Activated T-helper 1 cell treated with Interleukin-2 at 50 U/mL for 16 hours (primary cell): ENCODE results near the gene ZNF436.
A peak's percentile ranks its signal among the peaks of the same experiment; 100 is the strongest.
"Not testable (repeated sequence)": the region's sequence is repeated elsewhere in the genome, so short reads cannot be mapped to it uniquely, and the experiment has no call there.

Experiments
- DNase-seq: peaks from one replicate; pipeline ENCODE4 v3.0.0-alpha.2; 2020; ENCODE audit warnings: low read depth

The ZNF436 gene

DNA sequence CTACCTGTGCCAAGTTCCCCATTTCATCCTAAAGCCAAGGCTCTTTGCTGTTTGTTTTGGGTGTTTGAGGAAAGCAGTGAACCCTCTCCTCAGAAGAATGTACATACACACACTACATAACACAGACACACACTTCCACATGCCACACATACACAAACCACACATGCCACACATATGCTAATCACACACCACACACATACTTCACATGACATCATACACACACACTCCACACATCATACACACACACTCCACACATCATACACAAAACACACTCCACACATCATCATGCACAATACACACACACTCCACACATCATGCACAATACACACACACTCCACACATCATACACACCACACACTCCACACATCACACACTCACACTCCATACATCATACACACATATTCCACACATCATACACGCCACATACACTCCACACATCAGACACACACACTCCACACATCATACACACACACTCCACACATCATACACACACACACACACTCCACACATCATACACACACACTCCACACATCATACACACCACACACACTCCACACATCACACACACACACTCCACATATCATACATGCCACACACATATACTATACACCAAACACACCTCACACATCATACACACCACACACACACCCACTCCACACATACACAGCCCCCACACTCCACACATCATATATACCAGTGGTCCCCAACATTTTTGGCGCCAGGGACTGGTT, 22.7 kb upstream of the ZNF436 start:
- DNase-seq, result no peak

DNA sequence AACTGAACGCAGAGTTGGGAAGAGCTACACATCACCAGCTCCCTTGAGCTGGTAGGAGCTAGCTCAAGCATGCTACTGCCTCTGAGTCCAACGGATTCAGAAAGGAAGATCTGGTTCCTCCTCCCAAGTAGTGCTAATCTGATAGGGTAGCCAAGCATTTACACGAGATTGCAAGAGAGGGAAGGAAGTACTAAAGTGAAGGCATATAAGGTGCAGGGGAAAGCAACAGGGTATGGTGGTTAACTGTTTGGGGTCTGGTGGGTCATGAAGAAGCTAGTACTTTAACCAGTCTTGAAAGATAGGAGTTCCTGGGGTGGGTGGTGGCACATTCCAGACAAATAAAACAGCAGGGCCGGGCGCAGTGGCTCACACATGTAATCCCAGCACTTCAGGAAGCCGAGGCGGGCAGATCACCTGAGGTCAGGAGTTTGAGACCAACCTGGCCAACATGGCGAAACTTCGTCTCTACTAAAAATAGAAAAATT, 20.2 kb upstream of the ZNF436 start:
- no peak for DNase-seq

DNA sequence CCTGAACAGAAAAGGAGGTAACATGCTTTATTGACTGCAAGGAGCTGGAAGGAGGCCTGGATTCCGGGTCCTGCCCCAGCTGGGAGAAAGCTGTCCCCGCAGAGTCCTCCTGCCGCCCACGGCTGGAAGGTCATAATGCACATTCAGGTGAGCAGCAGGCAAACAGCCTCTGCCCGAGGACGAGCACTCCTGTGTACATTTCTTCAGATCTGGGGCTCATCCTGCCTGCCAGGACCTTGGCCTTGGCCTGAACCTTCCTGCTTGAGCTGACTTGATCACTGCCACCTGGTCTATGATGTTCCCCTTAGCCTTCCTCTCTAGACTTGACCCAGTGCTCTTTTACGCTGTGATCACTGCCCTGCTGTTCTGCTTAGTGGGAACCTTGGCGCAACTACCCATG, 17.9 kb upstream of the ZNF436 start:
- no peak for DNase-seq

DNA sequence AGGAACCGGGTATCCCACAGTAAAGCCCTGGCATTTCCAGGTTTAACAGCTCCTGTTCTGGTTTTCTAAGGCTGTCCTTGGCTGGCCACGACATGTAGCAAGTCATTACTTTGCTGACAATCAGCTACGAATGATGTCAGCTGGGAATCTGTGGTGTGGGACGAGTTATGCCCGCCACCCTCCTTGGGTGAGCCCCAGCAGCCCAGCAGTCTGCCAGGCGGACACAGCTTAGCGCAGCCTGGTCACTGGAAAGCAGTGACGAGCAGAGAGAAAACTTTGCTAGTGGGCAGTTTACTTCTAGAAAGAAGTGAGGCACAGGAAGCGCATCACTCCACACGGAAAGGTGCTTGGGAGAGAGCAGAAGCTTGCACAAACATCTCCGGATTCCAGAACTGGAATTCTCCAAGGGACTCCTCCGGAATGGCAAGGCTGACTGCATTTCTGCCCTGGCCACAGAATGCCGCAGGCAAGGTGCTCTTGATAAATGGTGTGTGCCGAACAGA, 15.5 kb upstream of the ZNF436 start:
- DNase-seq, result no peak

DNA sequence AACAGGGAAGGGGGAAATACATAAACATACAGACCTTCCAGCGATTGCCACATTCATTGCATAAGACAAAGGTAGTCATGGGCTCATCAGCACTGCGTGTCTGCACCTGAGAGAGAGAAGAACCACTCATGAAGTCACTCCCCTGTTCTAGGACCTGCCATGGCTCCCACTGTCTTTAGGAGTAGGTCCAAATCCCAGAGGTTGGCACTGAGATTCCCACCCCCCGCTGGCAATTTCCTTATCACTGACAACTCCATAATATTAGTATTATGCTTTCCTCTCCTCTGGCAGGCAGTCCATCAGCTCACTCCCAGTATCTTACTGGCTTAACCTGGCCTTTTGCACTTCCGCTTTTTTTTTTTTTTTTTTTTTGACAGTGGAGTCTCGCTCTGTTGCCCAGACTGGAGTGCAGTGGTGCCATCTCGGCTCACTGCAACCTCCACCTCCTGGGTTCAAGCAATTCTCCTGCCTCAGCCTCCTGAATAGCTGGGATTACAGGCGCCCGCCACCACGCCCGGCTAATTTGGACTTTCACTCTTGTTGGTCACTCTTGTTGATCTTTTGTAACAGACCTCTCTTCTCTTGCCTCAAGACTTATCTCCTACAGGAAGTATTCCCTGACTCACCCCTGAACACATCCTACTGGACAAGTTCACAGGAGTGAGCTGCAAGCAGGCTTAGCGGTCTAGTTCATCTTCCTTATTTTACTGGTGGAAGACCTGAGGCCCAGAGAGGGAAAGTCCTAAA, 14.8 kb upstream of the ZNF436 start:
- DNase-seq, result no peak

DNA sequence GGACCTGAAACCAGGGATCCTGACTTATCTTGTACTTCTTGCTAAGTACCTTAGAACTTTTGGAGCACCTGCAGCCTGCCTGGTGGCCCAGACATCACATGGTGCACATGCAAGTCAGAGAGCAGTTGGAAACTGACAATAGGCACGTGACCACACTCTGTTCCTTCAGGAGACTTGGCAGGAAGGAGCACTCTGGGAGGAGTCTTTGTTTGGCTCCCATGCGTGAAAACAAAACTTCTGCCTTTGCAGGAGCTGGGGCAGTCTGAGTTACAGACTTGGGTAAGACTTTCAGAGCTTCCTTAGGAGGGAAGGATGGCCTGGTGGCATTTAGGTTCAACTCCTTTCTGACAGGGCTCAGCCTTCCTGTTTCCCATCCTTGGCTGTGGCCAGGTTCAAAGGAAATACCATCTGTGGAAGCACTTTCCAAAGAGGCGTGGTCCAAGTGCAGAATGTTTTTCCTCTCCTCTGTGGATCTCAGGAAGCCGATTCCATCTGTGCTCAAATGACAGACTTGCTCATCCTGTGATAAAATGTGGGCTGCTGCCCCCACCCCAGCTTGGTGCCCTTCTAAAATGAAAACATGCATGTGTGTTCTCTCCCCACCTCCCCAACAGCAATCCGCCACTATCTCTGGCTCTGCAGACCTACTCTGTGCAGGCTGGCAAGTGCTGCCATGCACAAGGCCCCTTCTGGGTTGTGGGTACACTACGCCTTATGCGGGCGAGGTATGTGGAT, 14.1 kb upstream of the ZNF436 start:
- DNase-seq, result no peak

DNA sequence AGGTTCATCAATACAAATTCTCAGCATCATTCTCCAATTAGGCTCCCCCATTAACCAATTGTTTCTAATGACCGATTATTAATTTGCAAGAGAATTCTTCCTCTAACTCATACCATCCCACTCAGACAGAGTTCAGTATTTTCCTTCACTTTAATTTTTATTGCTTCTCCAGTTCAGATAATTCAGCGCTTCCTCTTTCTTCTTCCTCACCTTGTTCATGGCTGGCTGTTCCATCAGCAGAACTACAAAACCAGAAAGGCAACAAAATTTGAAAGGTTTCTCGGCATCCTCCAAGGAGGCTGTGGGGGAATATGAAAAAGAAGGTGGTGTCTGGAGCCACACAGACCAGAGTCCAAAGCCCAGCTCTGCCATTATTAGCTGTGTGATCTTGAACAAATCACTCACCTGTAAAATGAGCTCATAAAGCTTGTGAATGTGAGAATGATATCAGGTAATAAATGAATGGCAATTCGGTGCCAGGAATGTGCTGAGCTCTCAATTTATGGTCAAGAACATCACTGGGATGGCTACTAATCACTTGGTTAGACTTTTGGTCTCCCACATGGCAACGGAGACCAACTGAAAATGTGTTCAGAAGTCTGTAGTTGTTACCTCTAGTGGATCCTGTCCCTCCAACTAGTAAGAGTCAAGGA, 11.7 kb upstream of the ZNF436 start:
- no peak for DNase-seq

DNA sequence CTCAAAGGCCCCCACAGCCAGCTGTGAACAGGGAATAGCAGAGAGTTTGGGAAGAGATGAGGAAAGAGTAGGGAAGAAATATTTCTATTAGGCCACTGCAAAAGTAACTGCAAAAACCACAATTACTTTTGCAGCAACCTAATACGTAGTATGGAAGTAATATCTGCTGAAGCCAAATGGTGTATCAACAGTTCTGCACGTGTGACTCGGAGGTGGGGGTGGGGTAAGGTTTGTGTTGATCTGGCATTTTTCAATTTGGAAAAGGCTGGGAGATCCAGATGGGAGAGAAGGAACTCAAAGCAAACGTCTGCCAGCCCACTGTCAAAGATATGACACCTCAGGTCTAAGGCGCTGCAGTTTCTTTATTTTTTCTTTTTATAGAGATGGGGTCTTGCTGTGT, 11.1 kb upstream of the ZNF436 start:
- DNase-seq, result no peak

DNA sequence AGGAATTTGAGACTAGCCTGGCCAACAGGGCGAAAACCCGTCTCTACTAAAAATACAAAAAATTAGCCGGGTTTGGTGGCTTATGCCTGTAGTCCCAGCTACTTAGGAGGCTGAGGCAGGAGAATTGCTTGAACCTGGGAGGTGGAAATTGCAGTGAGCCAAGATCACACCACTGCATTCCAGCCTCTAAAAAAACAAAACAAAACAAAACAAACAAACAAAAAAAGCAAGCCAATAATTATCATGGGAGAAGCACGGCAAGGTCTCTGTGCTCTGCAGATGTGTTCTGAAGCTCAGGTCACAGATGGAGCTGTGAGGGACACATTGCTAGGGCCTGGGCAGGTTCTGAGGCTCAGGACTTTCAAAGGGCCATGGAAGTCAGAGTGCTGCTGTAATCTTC, 10.6 kb upstream of the ZNF436 start:
- not testable (repeated sequence) for DNase-seq

DNA sequence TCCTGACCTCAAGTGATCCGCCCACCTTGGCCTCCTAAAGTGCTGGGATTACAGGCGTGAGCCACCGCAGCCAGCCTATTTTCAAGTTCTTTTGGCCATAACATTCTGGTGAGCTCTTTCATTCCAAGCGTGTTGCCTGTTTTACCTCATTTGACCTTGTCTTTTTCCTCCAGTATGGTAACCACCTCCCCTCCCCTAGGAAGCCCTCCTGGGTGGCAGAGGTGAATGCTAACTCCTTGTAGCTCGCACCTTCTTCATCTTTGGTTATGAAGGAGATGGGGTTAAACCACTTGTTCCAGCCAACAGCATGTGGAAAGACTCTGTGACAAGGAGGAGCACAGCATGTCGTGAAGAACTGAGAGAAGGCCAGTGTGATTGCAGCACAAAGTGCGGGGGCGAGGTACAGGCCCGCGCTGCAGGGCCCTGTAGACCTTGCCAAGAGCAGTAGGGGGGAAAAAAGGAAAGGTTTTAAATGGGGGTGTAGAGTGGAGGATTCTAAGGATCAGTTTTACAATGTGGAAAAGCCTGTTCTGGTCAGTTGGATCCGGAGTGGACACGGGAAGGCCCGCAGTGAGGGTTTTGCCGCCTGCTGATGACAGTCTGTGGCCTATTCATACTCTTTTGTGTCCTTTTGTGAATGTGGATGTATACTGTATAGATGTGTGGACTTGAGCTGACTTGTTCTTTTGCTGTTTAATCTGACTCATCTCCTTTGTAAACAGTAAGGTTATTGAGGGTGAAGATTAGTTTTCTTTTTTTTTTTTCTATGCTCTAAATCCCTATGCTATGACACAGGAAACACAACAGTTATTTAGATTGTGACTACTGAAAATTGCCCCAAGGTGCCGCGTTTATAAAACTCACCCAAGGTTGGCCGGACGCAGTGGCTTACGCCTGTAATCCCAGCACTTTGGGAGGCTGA, 7.5 kb upstream of the ZNF436 start:
- DNase-seq, result no peak

DNA sequence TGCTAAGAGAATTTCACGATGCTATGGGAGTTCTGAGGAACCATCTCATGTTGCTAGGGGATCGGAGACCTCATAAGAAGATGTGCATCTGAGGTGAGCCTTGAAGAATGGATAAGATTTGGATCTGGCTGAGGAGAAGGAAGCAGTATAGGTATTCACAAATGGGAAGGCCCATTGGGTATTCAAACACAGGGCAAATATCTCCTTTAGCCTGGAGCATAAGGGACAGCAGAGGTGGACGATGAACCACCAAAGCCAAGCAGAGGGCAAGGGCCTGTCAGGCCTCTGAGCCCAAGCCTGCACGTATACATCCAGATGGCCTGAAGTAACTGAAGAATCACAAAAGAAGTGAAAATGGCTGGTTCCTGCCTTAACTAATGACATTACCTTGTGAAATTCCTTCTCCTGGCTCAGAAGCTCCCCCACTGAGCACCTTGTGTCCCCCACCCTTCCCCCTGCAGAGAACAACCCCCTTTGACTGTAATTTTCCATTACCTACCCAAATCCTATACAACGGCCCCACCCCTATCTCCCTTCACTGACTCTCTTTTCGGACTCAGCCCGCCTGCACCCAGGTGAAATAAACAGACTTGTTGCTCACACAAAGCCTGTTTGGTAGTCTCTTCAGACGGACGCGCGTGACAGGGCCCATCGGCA, 4.6 kb upstream of the ZNF436 start:
- DNase-seq, result not testable (repeated sequence)

DNA sequence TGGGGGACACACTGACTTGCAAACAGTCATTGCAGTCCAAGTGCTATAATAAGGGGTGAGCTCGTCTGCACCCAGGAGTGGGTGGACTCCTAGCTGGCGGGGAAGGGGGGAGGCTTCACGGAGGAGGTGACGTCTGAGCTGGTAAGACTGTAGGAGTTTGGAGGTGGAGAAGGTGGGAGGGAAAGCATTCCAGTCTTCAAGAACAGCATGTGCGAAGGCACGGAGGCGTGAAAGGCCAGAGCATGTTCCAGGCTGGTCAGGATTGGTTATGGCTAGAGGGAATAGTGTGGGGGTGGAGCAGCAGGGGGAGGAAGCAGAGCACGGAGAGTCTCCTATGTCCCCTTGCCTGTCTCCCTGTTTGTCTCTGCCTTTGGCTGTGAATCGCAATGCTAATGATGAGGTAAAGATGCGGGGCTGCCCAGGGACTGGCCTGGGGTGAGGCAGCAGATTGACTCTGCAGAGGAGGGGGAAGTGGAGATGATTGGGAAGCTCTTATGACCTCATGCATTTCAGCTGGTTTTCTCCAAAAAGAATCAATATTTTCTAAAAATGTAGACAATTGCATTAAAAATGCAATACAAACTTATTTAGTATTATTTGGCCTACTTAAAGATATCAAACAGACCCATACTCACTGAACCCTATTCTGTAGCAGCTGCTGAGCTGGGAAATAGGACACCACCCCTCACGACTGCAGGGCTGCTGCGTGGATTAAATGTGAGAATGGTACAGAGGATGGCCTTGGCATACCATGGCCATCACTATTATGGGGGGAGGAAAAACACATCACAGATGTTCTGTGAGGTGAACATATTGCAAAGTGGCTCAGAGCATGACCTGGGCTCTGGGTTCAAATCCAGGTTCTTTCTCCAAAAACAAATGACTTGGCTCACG, 2.6 kb upstream of the ZNF436 start:
- DNase-seq, result no peak

DNA sequence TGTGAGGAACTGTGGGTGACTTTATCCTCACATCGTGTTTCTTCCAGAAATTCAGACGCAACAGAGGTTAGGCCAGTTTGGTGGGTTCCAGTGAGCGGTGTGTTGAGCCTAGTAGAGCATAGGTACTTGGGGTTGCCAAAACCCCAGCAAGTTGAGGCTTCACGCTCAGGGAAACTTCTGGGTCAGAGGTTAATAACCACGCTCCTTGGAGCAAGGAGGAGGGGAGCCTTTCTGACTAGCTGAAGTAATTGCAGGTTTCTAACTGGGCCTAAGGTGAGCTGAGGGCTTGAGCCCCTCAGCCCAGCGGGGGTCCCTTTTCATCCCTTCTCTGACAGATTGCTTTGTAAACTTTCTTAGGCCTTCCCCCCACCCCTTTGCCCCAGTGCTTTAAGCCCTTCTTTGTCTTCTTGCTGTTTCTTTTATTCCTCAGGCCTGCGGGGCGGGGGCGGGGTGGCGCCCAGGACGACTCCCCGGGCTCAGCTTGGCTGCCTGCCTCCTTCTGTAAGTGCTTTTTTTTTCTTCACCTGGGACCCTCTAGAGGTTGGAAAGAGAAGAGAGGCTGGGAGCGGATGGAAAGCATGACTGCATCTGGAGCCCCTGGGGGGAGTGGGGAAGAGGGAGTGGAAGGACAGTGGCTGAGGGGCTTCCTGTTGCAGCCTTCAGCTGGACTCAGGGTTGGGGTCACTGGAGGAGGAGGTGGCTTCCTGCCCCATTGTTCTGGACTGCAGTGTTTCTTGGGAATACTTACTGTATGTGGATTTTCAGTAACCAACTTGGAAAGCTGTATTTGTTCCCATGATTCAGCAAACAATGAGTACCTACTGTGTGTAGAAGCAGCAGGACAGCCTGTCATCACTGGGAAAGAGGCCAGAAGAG, 1.3 kb upstream of the ZNF436 start:
- DNase-seq, result no peak

DNA sequence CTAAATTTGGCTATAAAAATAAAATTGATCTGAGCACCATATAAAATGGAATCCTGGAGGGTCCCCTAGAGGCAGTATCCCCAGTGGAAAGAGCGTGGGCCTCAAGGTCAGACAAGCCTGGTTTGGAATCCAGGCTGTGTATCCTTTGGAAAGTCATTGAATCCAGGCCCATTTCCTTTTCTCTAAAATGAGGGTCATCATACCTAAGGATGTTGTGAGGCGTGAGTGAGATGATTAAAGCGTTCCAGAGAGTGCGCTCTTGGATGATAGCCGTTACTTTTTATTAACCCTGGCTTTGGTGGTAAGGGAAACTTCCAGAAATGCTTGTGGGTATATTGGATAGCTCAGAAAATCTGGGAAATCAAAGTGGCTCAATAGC, 683 bp upstream of the ZNF436 start:
- no peak for DNase-seq

DNA sequence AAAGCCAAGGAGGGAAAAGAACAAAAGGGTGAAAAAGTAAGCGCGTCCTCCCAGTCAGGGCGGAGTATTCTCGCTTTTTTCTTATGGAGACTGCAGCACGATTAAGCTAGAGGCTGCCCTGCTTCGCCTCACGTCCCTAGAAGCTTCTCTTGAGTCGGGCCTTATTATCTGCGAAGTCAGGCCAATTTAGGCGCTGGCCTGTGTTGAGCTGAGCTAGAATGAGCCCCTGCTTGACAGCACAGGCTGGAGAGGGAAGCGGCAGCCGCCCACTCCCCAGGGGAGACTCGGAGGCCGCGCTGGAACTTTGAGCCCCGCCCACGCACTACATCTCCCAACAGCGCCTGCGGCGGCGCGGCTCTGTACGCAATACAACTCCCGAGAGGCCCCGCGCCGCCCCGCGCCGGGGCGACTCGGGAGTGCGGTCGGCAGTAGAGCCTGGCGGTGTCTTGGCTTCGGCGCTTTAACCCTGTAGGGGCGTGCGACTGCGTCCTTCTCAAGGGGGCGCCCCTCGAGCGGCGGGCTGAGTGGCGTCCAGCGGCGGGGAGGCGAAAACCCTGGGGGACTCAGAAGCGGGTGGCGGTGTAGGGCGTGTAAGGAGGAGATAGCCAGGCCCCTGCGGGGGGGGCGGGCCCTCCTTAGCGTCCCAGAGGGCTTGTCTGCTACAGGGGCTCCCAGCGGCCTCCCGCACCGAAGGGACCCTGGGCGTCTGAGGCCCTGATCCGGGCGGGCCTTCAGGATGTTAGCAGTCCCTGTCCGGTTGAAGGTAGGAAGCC, 888 bp downstream of the ZNF436 start:
- peak; percentile 80 for DNase-seq

DNA sequence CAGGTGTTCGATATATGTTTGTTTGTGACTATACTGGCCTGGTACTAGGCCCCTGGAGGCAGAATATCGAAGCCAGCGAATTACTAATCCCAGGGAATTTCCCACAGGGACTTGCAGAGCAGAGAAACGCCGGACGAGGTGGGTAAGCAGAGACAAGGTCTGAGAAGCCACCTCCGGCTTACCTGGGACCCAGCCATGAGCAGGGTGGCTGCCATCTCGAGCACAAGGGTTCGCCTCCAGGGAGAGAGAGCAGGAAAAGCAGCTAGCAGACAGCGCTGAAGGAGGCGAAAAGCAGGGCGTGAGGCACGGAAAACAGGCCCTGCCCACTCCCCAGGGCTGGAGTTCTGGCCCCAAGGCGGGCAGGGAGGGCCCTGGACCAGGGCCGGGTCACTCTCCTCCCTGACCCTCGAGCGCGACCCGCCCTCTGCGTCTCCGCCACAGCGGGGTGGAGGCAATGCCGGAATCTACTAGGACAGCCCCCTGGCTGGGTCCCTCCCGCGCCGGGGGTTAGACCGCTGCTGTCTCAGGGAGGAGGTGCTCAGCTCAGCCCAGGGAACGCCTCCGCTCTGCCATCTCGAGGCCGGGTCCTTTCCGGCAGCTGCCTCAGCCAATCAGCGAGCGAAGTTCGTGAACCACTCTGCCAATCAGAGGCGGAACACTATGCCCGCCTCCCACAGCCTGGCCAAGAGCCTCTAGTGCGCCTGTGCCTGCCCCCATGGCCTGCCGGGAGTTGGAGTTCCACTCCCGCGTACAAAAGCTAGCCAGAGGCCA, 1.7 kb downstream of the ZNF436 start:
- peak; percentile 97 for DNase-seq

DNA sequence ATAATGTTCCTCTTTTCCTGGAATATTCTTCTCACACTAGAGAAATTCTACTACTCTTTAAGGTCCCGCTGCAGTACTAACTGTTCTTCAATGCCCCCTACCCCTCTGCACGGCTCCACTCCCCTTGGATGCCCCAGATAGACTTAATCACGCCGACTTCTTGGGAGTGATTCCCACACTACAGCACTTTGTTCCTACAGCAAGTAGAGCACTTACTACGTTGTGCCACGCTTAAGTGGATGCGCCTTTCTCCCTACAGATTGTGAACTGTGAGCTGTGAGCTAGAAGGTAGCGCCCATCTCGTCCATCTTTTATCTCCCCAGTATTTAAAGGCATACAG, 2.2 kb downstream of the ZNF436 start:
- no peak for DNase-seq
